ENCODE data around the gene KRTAP10-6. TPM values are rescaled to one million over a fixed set of nuclear protein-coding genes. Genes with fewer than 3 reads are reported as not detected.
"Not testable (repeated sequence)": the region's sequence is repeated elsewhere in the genome, so short reads cannot be mapped to it uniquely, and the experiment has no call there.

KRTAP10-6 gene
- total and polyA plus RNA-seq, 2 of the 8 experiments (the other 6 are each of a cell fraction or from before 2014, with no cell fraction given): 0.12 TPM; not detected in 1

GRCh38 chr21:44627831-44628233, 35.5 kb upstream of the KRTAP10-6 start:
- CTCF ChIA-PET (ENCODE audit: partially characterized antibody): interaction anchor here (1.1 to 2.1 kb wide), 3 partner anchors 9 to 122 kb away, joined by 3 to 9 read pairs (median 3); no protein-coding TSS in a partner anchor
- not testable (repeated sequence) for H4K20me1 ChIP-seq (replicated peaks in 1 of 2; ENCODE audit: control insufficient read depth in 1 of 2, insufficient read depth in 2 of 2, low read length in 2 of 2)

More at GRCh38 chr21:44627831-44628233, 35.5 kb upstream of the KRTAP10-6 start:
- H3K4me2 ChIP-seq (ENCODE audit: insufficient read depth in 1 of 2, low read depth in 2 of 2, low read length in 2 of 2); H2BK12ac ChIP-seq (ENCODE audit: low read depth, low read length); H3K4me1 ChIP-seq (replicated peaks in 1 of 4; ENCODE audit: control insufficient read depth in 3 of 4, insufficient read depth in 4 of 4, low read length in 3 of 4); FAIRE-seq; H3K14ac ChIP-seq (ENCODE audit: insufficient read length); H3K23ac ChIP-seq (ENCODE audit: insufficient read length); H3K56ac ChIP-seq (replicated peaks; ENCODE audit: insufficient read length, low read depth, low read length); H2AFZ ChIP-seq (ENCODE audit: low read length); H3K36me3 ChIP-seq (ENCODE audit: control insufficient read depth in 2 of 4, insufficient read depth in 4 of 4, low read length in 3 of 4); H2AK5ac ChIP-seq (ENCODE audit: low read depth, low read length); H3K4me3 ChIP-seq (ENCODE audit: extremely low read depth in 1 of 4, insufficient read depth in 2 of 4, low read depth in 3 of 4, low read length in 4 of 4); H2BK20ac ChIP-seq (ENCODE audit: low read length); POLR2A ChIA-PET (ENCODE audit: partially characterized antibody); H2BK15ac ChIP-seq (ENCODE audit: low read length); H2BK120ac ChIP-seq (replicated peaks; ENCODE audit: low read depth, low read length); H3K79me2 ChIP-seq (ENCODE audit: control insufficient read depth in 1 of 2, insufficient read depth in 2 of 2, low read length in 2 of 2); H4K91ac ChIP-seq (replicated peaks; ENCODE audit: insufficient read length, low read length); H3K4ac ChIP-seq (replicated peaks; ENCODE audit: insufficient read length, low read depth, low read length); H3K18ac ChIP-seq (ENCODE audit: extremely low read depth, low read length); H3K9ac ChIP-seq (replicated peaks in 1 of 4; ENCODE audit: extremely low read depth in 1 of 4, low read depth in 3 of 4, low read length in 3 of 4); DNase-seq (ENCODE audit: low read depth in 1 of 2, low spot score in 2 of 2); H4K8ac ChIP-seq (ENCODE audit: extremely low read depth, insufficient read depth, low read length); H3K27me3 ChIP-seq (replicated peaks in 1 of 4; ENCODE audit: control insufficient read depth in 3 of 4, extremely low read depth in 1 of 4, insufficient read depth in 3 of 4, low read length in 3 of 4); H3K79me1 ChIP-seq (ENCODE audit: low read depth, low read length); H2BK5ac ChIP-seq (ENCODE audit: low read depth, low read length); H3K23me2 ChIP-seq (ENCODE audit: low read depth, low read length); H3K27ac ChIP-seq (ENCODE audit: low read depth, low read length); H4K5ac ChIP-seq (ENCODE audit: insufficient read length, low read depth, low read length): not testable (repeated sequence)
- 59% methylated on average over 3 of the region's 15 CpGs; no CpG with 5 or more reads in 1 of the 2 experiments for WGBS, 2 experiments (ENCODE audit: extremely low coverage in 1 of 2, insufficient coverage in 1 of 2, insufficient read length in 1 of 2, insufficient replicate concordance in 2 of 2, low coverage in 1 of 2, low lambda C conversion rate in 2 of 2, missing lambda C conversion rate in 1 of 2)
- H3K9me3 ChIP-seq (ENCODE audit: insufficient read depth in 2 of 2, low read depth in 1 of 2, low read length in 1 of 2): peaks cover 14 to 16% of the 10 kb centered on the region in 2 experiments
